ENCODE measurements around the gene GPAT2. TPM values are rescaled to one million over a fixed set of nuclear protein-coding genes. Genes with fewer than 3 reads are reported as not detected.
A peak's percentile ranks its signal among the peaks of the same experiment; 100 is the strongest.
"Not testable (repeated sequence)": the region's sequence is repeated elsewhere in the genome, so short reads cannot be mapped to it uniquely, and the experiment has no call there.

Gene GPAT2
- total and polyA plus RNA-seq, 2 of the 8 experiments (the other 6 are each of a cell fraction or from before 2014, with no cell fraction given) = 0.26 to 0.63 TPM

DNA sequence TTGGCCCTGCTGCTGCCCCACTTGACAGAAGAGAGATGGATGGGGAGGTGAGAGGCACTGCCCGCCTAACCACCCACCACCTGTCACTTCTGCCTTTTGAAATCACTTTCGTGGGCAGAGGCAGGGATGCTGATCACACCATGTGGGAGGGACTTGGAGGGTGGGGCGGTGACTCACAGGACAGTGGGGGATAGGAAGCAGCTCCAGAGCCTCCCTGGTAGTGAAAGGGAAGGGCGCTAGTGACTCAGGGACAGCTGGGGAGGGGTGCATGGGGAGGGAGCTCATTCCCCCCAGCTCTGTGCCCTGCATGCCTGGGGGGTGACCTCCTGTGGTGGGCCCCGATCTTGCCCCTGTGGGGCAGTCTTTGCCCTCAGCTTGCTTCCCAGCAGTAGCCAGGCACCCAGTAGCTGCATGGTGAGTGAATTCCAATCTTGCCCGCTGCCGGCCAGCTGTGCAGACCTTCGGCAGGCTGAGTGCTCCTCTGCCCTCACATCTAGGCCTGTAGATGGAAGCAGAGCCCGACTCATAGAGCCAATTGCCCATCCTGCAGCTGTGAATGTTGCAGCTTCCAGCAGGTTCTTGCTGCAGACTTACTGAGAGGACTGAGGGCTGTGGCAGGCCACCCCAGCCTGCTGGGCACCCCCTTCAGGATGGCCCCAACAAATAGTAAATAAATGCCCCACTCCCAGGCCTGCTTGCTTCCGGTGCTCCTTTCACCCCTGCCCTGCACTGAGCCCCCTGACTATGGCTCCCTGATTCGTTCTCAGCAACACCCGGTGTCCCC, 28.6 kb upstream of the GPAT2 start:
- H4K20me1 ChIP-seq (replicated peaks in 1 of 2; ENCODE audit: control insufficient read depth in 1 of 2, insufficient read depth in 2 of 2, low read length in 2 of 2); H3K18ac ChIP-seq (ENCODE audit: extremely low read depth, low read length); H3K4ac ChIP-seq (replicated peaks; ENCODE audit: insufficient read length, low read depth, low read length); H2BK120ac ChIP-seq (replicated peaks; ENCODE audit: low read depth, low read length); H4K5ac ChIP-seq (ENCODE audit: insufficient read length, low read depth, low read length); H4K91ac ChIP-seq (replicated peaks; ENCODE audit: insufficient read length, low read length); H3K79me1 ChIP-seq (ENCODE audit: low read depth, low read length); H3K23ac ChIP-seq (ENCODE audit: insufficient read length); H3K4me3 ChIP-seq (ENCODE audit: extremely low read depth in 1 of 4, insufficient read depth in 2 of 4, low read depth in 3 of 4, low read length in 4 of 4); H3K4me1 ChIP-seq (replicated peaks in 1 of 4; ENCODE audit: control insufficient read depth in 3 of 4, insufficient read depth in 4 of 4, low read length in 3 of 4); H3K36me3 ChIP-seq (ENCODE audit: control insufficient read depth in 2 of 4, insufficient read depth in 4 of 4, low read length in 3 of 4); H3K27me3 ChIP-seq (replicated peaks in 1 of 4; ENCODE audit: control insufficient read depth in 3 of 4, extremely low read depth in 1 of 4, insufficient read depth in 3 of 4, low read length in 3 of 4); H3K23me2 ChIP-seq (ENCODE audit: low read depth, low read length); H2AFZ ChIP-seq (ENCODE audit: low read length); H3K27ac ChIP-seq (ENCODE audit: low read depth, low read length); DNase-seq (ENCODE audit: low read depth in 1 of 2, low spot score in 2 of 2); H3K14ac ChIP-seq (ENCODE audit: insufficient read length); H3K9me3 ChIP-seq (ENCODE audit: insufficient read depth in 2 of 2, low read depth in 1 of 2, low read length in 1 of 2); H2BK5ac ChIP-seq (ENCODE audit: low read depth, low read length); H2BK20ac ChIP-seq (ENCODE audit: low read length); H2BK15ac ChIP-seq (ENCODE audit: low read length); H4K8ac ChIP-seq (ENCODE audit: extremely low read depth, insufficient read depth, low read length); FAIRE-seq; H3K9ac ChIP-seq (replicated peaks in 1 of 4; ENCODE audit: extremely low read depth in 1 of 4, low read depth in 3 of 4, low read length in 3 of 4); H3K56ac ChIP-seq (replicated peaks; ENCODE audit: insufficient read length, low read depth, low read length); H2AK5ac ChIP-seq (ENCODE audit: low read depth, low read length); POLR2A ChIA-PET (ENCODE audit: partially characterized antibody); H2BK12ac ChIP-seq (ENCODE audit: low read depth, low read length); H3K79me2 ChIP-seq (ENCODE audit: control insufficient read depth in 1 of 2, insufficient read depth in 2 of 2, low read length in 2 of 2); H3K4me2 ChIP-seq (ENCODE audit: insufficient read depth in 1 of 2, low read depth in 2 of 2, low read length in 2 of 2): not testable (repeated sequence)
- 79% methylated on average over 10 of the region's 12 CpGs; no CpG with 5 or more reads in 1 of the 2 experiments for WGBS, 2 experiments (ENCODE audit: extremely low coverage in 1 of 2, insufficient coverage in 1 of 2, insufficient read length in 1 of 2, insufficient replicate concordance in 2 of 2, low coverage in 1 of 2, low lambda C conversion rate in 2 of 2, missing lambda C conversion rate in 1 of 2)
- TF ChIP-seq, protein P1, sequence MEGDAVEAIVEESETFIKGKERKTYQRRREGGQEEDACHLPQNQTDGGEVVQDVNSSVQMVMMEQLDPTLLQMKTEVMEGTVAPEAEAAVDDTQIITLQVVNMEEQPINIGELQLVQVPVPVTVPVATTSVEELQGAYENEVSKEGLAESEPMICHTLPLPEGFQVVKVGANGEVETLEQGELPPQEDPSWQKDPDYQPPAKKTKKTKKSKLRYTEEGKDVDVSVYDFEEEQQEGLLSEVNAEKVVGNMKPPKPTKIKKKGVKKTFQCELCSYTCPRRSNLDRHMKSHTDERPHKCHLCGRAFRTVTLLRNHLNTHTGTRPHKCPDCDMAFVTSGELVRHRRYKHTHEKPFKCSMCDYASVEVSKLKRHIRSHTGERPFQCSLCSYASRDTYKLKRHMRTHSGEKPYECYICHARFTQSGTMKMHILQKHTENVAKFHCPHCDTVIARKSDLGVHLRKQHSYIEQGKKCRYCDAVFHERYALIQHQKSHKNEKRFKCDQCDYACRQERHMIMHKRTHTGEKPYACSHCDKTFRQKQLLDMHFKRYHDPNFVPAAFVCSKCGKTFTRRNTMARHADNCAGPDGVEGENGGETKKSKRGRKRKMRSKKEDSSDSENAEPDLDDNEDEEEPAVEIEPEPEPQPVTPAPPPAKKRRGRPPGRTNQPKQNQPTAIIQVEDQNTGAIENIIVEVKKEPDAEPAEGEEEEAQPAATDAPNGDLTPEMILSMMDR (IDR thresholded peaks at IDR 0.05; ENCODE audit: control extremely low read depth in 1 of 3, insufficient read depth in 1 of 3, low read depth in 1 of 3, low read length in 3 of 3) = peak in 2 of 3 experiments; percentile 29 to 32; a peak in 3 of 4 replicates
- TF ChIP-seq RAD21 (IDR thresholded peaks at IDR 0.05 in 1 of 2, conservative IDR thresholded peaks at IDR 0.05 in 1 of 2; ENCODE audit: low read depth in 2 of 2, low read length in 2 of 2) = peak; percentile 50 to 63
- CTCF ChIA-PET (ENCODE audit: partially characterized antibody) = interaction anchor here (1.1 to 1.3 kb wide), 2 partner anchors 10 to 111 kb away, joined by 4 read pairs; no protein-coding TSS in a partner anchor
